ENCODE data around the gene ZNF844.
"Not testable (repeated sequence)": the region's sequence is repeated elsewhere in the genome, so short reads cannot be mapped to it uniquely, and the experiment has no call there.

The ZNF844 gene

DNA sequence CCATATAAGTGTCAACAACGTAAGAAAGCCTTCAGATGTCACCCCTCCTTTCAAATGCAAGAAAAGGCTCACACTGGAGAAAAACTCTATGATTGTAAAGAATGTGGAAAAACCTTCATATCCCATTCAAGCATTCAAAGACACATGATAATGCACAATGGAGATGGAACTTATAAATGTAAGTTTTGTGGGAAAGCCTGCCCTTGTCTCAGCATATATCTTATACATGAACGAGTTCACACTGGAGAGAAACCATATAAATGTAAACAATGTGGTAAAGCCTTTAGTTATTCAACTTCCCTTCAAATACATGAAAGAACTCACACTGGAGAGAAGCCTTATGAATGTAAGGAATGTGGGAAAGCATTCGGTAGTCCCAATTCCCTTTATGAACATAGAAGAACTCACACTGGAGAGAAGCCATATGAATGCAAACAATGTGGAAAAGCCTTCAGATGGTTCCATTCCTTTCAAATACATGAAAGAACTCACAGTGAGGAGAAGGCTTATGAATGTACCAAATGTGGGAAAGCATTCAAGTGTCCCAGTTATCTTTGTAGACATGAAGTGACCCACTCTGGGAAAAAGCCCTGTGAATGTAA, 11.1 kb downstream of the ZNF844 start:
- no peaks in the 10 kb centered on the region for H3K27me3 Mint-ChIP-seq
- peaks cover 53% of the 10 kb centered on the region for H3K9me3 Mint-ChIP-seq
- no peak overlapping the region for H3K4me3 Mint-ChIP-seq
- H3K36me3 Mint-ChIP-seq (ENCODE audit: low read depth) = peaks cover 82% of the 10 kb centered on the region
- H3K4me1 Mint-ChIP-seq (ENCODE audit: low read depth) = no peaks in the 10 kb centered on the region
- no peak for DNase-seq
- H3K27ac Mint-ChIP-seq = no peak overlapping the region

DNA sequence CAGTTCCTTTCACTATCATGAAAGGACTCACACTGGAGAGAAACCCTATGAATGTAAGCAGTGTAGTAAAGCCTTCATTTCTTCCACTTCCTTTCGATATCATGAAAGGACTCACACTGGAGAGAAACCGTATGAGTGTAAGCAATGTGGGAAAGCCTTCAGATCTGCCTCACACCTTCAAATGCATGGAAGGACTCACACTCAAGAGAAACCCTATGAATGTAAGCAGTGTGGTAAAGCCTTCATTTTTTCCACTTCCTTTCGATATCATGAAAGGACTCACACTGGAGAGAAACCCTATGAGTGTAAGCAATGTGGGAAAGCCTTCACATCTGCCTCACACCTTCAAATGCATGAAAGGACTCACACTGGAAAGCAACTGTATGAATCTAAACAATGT, 11.8 kb downstream of the ZNF844 start:
- H3K4me3 Mint-ChIP-seq; H3K4me1 Mint-ChIP-seq (ENCODE audit: low read depth); H3K27me3 Mint-ChIP-seq; H3K27ac Mint-ChIP-seq; DNase-seq: not testable (repeated sequence)
- H3K9me3 Mint-ChIP-seq = peaks cover 52% of the 10 kb centered on the region
- peaks cover 80% of the 10 kb centered on the region for H3K36me3 Mint-ChIP-seq (ENCODE audit: low read depth)

DNA sequence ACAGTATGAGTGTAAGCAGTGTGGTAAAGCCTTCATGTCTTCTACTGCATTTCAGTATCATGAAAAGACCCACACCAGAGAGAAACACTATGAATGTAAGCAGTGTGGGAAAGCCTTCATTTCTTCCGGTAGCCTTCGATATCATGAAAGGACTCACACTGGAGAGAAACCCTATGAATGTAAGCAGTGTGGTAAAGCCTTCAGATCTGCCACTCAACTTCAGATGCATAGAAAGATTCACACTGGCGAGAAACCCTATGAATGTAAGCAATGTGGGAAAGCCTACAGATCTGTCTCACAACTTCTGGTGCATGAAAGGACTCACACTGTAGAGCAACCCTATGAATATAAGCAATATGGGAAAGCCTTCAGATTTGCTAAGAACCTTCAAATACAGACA, 12.8 kb downstream of the ZNF844 start:
- no peak overlapping the region for H3K27ac Mint-ChIP-seq
- DNase-seq = no peak
- peaks cover 54% of the 10 kb centered on the region for H3K9me3 Mint-ChIP-seq

DNA sequence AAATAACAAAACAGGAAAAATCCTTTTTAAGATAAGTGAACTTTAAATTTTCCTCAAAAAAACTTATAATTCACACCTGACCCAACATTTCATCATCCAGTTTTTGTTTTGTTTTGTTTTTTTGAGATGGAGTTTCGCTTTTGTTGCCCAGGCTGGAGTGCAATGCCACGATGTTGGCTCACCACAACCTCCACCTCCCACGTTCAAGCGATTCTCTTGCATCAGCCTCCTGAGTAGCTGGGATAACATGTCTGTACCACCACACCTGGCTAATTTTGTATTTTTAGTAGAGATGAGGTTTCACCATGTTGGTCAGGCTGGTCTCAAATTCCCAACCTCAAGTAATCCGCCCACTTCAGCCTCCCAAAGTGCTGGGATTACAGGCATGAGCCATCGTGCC, 18.8 kb downstream of the ZNF844 start:
- not testable (repeated sequence) for H3K27ac Mint-ChIP-seq; H3K27me3 Mint-ChIP-seq; H3K4me3 Mint-ChIP-seq; H3K4me1 Mint-ChIP-seq (ENCODE audit: low read depth); DNase-seq
- Mint-ChIP-seq H3K36me3 (ENCODE audit: low read depth) (peaks cover 32% of the 10 kb centered on the region), H3K9me3 (peaks cover 25% of the 10 kb centered on the region)

More for the DNA sequence above, 12.8 kb downstream of the ZNF844 start:
- no peaks in the 10 kb centered on the region for H3K4me1 Mint-ChIP-seq (ENCODE audit: low read depth)
- peaks cover 77% of the 10 kb centered on the region for H3K36me3 Mint-ChIP-seq (ENCODE audit: low read depth)
- no peaks in the 10 kb centered on the region for H3K27me3 Mint-ChIP-seq
- no peak overlapping the region for H3K4me3 Mint-ChIP-seq

DNA sequence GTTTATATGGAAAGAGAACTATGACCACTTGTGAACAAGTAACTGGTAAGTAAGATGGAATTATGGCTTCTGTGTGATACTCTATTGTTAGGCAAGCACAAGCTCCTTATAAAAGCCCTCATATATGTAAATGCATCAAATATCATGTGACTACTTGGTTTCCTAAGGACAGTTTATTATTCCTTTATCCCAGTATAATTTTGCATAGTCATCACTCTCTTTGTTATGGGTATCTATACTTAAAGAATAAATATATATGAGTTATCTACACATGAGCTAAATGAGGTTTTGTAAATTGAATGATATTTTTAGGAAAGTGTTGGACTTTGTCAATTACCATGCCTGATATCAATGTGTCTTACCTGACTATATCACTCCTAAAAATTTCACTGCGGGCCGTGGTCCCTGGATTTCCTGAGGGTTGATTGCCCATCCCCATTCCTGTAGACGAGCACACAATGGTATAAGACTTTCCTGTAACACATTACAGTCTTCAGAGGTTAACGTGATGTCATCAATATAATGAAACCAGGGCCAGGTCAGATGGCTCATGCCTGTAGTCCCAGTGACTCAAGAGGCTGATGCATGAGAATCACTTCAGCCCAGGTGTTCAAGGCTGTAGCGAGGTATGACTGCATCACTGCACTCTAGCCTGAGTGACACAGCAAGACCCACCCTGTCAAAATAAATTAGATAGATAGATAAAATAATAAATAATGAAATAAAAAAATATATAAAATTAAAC, 20.7 kb downstream of the ZNF844 start:
- no peak for DNase-seq
- H3K36me3 Mint-ChIP-seq (ENCODE audit: low read depth) = peaks cover 23% of the 10 kb centered on the region
- H3K4me3 Mint-ChIP-seq = no peak overlapping the region
- H3K4me1 Mint-ChIP-seq (ENCODE audit: low read depth) = no peaks in the 10 kb centered on the region
- peaks cover 20% of the 10 kb centered on the region for H3K9me3 Mint-ChIP-seq
- H3K27me3 Mint-ChIP-seq = no peaks in the 10 kb centered on the region
- H3K27ac Mint-ChIP-seq = no peak overlapping the region

DNA sequence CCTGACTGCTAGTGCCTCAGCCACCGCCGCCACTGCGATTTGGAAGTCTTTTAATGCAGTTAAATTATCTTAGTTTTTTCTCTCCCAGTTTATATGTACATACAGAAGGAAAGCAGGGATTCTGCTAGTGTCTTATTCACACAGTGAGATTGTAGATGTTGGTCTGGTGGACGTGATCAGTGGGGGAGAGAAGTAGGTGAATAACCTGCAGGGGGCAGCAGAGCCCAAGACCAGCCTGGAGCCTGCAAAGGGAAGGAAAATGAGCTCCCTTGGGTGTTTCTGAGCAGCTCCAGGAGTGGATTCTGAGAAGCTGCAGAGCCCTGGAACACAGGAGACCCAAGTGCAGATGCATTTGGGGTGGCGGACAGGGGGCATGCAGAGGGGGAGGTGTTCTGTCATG, 26.3 kb downstream of the ZNF844 start:
- Mint-ChIP-seq H3K36me3 (ENCODE audit: low read depth) (peaks cover 14% of the 10 kb centered on the region), H3K27ac (no peak overlapping the region), H3K4me3 (no peak overlapping the region), H3K27me3 (peaks cover 28% of the 10 kb centered on the region), H3K9me3 (peaks cover 6% of the 10 kb centered on the region), H3K4me1 (ENCODE audit: low read depth) (peaks cover 6% of the 10 kb centered on the region)
- DNase-seq = peak; percentile 73

DNA sequence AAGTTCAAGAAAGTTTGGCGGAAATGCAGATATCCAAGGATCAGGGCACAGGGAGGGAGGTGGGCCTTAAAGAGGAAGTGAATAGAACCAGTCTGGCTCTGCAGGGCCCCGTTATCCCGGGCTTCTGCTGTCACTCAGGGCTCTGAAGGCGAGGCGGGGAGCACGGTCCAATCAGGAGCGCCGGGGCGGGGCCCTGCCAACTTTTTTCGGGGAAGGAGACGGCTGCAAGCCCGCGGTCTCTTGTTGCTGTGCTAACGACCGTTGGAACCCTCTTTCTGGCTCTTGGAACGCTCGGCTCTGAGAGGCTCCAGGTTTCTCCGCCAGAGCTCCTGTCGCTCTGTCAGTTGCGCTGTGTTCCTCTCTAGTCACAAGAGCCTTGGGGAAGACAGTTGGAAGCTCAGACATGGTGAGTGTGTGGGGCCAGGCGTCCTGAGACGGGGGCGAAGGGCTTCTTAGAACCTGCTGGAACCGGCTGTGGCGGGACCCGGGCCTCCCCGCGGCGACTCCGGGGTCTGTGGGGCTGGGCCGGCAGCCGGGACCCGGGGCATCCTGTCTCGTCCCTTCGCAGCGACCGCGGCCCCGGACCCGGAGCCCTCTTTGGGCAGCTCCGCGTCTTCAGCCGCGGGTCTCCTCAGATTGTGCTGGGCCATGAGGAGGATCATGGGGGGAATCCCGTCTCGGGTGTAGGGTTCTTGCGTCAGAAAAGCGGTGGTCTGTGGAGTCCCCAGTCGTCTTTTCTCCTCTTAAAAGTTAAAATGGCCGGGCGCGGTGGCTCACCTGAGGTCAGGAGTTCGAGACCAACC, 27.7 kb downstream of the ZNF844 start:
- Mint-ChIP-seq H3K27ac (peak overlapping the region; percentile 52), H3K4me1 (ENCODE audit: low read depth) (peaks cover 6% of the 10 kb centered on the region), H3K27me3 (peaks cover 29% of the 10 kb centered on the region), H3K9me3 (peaks cover 3% of the 10 kb centered on the region), H3K4me3 (peak overlapping the region; percentile 81), H3K36me3 (ENCODE audit: low read depth) (peaks cover 11% of the 10 kb centered on the region)
- DNase-seq = peak; percentile 74

DNA sequence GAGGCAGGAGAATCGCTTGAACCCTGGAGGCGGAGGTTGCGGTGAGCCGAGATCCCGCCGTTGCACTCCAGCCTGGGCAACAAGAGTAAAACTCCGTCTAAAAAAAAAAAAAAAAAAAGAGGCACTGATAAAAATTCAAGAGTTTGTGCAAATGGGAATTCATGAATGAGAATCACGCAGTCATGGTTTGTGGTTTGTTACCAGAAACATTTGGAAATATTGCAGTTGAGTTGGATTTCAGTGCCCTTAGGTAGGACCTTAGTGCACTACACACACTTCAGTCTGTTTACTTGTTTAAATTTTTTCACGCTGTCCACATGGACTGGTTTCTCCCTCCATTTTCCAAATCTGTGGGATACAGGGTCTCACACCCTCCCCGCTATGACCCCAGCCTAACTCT, 28.4 kb downstream of the ZNF844 start:
- DNase-seq = no peak
- H3K4me1 Mint-ChIP-seq (ENCODE audit: low read depth) = peaks cover 6% of the 10 kb centered on the region
- peaks cover 13% of the 10 kb centered on the region for H3K36me3 Mint-ChIP-seq (ENCODE audit: low read depth)
- no peak overlapping the region for H3K27ac Mint-ChIP-seq
- H3K27me3 Mint-ChIP-seq = peaks cover 29% of the 10 kb centered on the region
- peak overlapping the region; percentile 81 for H3K4me3 Mint-ChIP-seq
- H3K9me3 Mint-ChIP-seq = peaks cover 4% of the 10 kb centered on the region

DNA sequence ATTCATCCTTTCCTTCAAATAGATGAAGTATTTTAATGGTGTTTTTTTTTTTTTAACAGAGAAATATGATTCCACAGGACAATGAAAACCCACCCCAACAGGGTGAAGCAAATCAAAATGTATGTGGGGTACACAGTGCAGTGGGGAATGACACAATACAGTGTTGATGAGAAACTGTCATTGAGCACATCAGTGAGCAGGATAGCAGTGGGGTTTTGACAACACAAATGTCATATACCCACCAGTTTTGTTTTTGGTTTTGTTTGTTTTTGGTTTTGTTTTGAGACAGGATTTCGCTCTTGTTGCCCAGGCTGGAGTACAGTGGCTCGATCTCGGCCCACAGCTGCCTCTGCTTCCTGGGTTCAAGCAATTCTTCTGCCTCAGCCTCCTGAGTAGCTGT, 29.2 kb downstream of the ZNF844 start:
- peaks cover 29% of the 10 kb centered on the region for H3K27me3 Mint-ChIP-seq
- H3K4me1 Mint-ChIP-seq (ENCODE audit: low read depth) = peaks cover 6% of the 10 kb centered on the region
- peaks cover 18% of the 10 kb centered on the region for H3K36me3 Mint-ChIP-seq (ENCODE audit: low read depth)
- peaks cover 10% of the 10 kb centered on the region for H3K9me3 Mint-ChIP-seq
- peak overlapping the region; percentile 81 for H3K4me3 Mint-ChIP-seq
- no peak for DNase-seq
- H3K27ac Mint-ChIP-seq = no peak overlapping the region

DNA sequence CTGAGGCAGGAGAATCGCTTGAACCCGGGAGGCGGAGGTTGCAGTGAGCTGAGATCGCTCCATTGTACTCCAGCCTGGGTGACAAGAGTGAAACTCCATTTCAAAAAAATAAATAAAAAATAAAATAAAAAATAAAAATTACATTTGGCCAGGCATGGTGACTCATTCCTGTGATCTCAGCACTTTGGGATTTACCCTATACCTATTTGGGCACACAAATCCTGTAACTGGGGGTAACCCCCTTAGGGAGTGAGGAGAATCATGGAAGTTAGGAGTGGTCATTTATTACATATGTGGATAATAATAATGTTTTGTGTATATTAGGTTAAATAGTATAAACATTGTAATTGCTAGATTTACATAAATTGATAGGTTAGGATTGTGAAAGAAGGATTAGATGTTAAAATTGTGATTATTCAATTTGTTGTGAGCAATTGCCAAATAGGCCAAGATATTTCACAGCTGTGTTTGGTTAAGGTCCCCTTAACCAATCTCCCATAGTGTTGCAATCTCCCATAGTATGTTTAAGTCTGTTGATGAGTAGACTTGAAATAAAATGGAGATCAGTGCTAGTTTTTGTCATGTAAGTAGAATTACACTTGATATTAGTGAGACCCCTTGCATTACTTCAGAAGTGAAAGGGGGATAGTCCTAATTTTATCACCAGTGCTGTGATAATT, 30.7 kb downstream of the ZNF844 start:
- Mint-ChIP-seq H3K4me1 (ENCODE audit: low read depth) (peaks cover 6% of the 10 kb centered on the region), H3K4me3 (no peak overlapping the region), H3K27me3 (peaks cover 29% of the 10 kb centered on the region), H3K36me3 (ENCODE audit: low read depth) (peaks cover 20% of the 10 kb centered on the region), H3K27ac (no peak overlapping the region), H3K9me3 (peaks cover 13% of the 10 kb centered on the region)
- DNase-seq = no peak

DNA sequence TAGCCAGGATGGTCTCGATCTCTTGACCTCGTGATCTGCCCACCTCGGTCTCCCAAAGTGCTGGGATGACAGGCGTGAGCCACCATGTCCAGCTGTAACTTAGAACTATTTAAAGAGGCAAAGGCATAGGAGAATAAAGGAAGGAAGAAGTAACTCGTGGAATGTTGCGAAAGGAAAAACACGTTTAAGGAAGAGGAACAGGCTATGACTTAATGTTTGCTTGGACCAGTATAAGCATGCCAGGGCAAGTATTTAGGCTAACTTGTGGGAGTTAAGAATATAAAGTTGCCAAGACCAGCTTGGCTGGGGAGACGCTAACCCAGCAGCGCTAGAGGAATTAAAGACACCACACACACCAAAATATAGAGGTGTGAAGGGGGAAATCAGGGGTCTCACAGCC, 33.5 kb downstream of the ZNF844 start:
- H3K27me3 Mint-ChIP-seq = peaks cover 18% of the 10 kb centered on the region
- no peak for DNase-seq
- H3K4me3 Mint-ChIP-seq = no peak overlapping the region
- H3K36me3 Mint-ChIP-seq (ENCODE audit: low read depth) = peaks cover 18% of the 10 kb centered on the region
- no peak overlapping the region for H3K27ac Mint-ChIP-seq
- peaks cover 6% of the 10 kb centered on the region for H3K4me1 Mint-ChIP-seq (ENCODE audit: low read depth)
- H3K9me3 Mint-ChIP-seq = peaks cover 22% of the 10 kb centered on the region

DNA sequence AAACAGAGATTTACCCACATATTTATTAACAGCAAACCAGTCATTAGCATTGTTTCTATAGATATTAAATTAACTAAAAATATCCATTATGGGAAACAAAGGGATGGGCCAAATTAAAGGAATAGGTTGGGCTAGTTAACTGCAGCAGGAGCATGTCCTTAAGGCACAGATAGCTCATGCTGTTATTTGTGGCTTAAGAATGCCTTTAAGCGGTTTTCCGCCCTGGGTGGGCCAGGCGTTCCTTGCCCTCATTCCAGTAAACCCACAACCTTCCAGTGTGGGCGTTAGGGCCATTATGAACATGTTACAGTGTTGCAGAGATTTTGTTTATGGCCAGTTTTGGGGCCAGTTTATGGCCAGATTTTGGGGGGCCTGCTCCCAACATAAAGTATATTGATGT, 39.4 kb downstream of the ZNF844 start:
- not testable (repeated sequence) for DNase-seq; H3K36me3 Mint-ChIP-seq (ENCODE audit: low read depth); H3K27ac Mint-ChIP-seq; H3K4me1 Mint-ChIP-seq (ENCODE audit: low read depth); H3K4me3 Mint-ChIP-seq; H3K27me3 Mint-ChIP-seq
- peaks cover 20% of the 10 kb centered on the region for H3K9me3 Mint-ChIP-seq

DNA sequence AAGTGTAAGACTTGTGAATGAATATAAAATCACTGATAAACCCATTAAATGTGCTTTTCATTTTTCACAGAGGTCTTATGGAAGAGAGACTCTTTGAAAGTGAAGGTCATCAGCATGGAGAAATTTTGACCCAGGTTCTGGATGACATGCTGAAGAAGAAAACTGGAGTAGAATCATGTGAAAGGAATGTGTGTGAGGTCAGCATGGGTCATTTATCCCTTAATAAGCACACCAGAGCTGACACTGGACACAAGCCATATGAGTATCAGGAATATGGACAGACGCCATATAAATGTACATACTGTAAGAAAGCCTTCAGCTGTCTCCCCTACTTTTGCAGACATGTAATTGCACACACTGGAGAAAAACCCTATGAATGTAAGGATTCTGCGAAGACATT, 46.6 kb downstream of the ZNF844 start:
- no peak for DNase-seq
- H3K4me3 Mint-ChIP-seq = no peak overlapping the region
- no peaks in the 10 kb centered on the region for H3K27me3 Mint-ChIP-seq
- H3K36me3 Mint-ChIP-seq (ENCODE audit: low read depth) = peaks cover 43% of the 10 kb centered on the region
- H3K27ac Mint-ChIP-seq = no peak overlapping the region
- H3K4me1 Mint-ChIP-seq (ENCODE audit: low read depth) = peaks cover 22% of the 10 kb centered on the region
- peaks cover 27% of the 10 kb centered on the region for H3K9me3 Mint-ChIP-seq

DNA sequence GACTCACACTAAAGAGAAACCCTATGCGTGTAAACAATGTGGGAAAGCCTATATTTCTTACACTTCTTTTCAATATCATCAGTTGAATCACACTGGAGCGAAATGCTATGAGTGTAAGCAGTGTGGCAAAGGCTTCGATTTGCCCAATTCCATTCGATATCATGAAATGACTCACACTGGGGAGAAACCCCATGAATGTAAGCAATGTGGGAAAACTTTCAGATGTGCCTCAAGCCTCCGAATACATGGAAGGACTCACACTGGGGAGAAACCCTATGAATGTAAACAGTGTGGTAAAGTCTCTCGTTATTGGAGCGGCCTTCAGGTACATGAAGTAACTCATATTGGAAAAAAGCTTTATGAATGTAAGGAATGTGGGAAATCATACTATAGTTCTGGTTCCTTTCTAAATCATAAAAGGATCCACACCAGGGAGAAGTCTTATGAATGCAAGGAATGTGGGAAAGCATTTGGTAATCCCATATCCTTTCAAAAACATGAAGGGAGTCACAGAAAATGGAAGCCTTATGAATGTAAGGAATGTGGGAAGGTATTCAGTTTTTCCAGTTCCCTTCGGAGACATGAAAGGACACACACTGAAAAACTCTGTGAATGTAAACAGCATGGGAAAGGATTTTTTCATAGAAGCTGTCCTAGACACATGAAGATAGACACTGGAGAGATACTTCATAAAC, 47.6 kb downstream of the ZNF844 start:
- peak overlapping the region; percentile 37 for H3K27ac Mint-ChIP-seq
- DNase-seq = no peak
- peaks cover 22% of the 10 kb centered on the region for H3K4me1 Mint-ChIP-seq (ENCODE audit: low read depth)
- H3K27me3 Mint-ChIP-seq = no peaks in the 10 kb centered on the region
- H3K36me3 Mint-ChIP-seq (ENCODE audit: low read depth) = peaks cover 43% of the 10 kb centered on the region
- H3K9me3 Mint-ChIP-seq = peaks cover 27% of the 10 kb centered on the region
- no peak overlapping the region for H3K4me3 Mint-ChIP-seq

Data from activated T-cell treated with anti-CD3 and anti-CD28 coated beads, Interleukin-2, amount 50 U/mL, for 24 hours (primary cell).